ENCODE data around the gene TES. TPM values are rescaled to one million over a fixed set of nuclear protein-coding genes. Genes with fewer than 3 reads are reported as not detected.

TES gene
- total and polyA plus RNA-seq, 4 donors: 51.9 to 105 (median 78.0) TPM

- no peak overlapping the region for H3K9ac ChIP-seq (ENCODE audit: insufficient read depth in 1 of 2, low read length in 2 of 2)
- H3K4me3 ChIP-seq: no peak overlapping the region
- no peaks in the 10 kb centered on the region for H3K36me3 ChIP-seq (ENCODE audit: control insufficient read depth in 4 of 4, insufficient read depth in 4 of 4, low read length in 4 of 4)
- H3K27me3 ChIP-seq (ENCODE audit: control insufficient read depth in 3 of 3, insufficient read depth in 3 of 3, low read length in 2 of 3): no peaks in the 10 kb centered on the region
- no peaks in the 10 kb centered on the region for H3K9me3 ChIP-seq (ENCODE audit: control insufficient read depth in 4 of 4, insufficient read depth in 3 of 4, low read length in 3 of 4)
- no peak for TF ChIP-seq CTCF (IDR thresholded peaks at IDR 0.05; ENCODE audit: control extremely low read depth, extremely low read depth)
- ATAC-seq (ENCODE audit: insufficient read depth, low FRiP score) (no peak), DNase-seq (no peak)
- H3K4me1 ChIP-seq (ENCODE audit: control insufficient read depth in 5 of 5, insufficient read depth in 5 of 5, low read length in 5 of 5): peaks cover 0 to 27% (median 0%) of the 10 kb centered on the region in 5 donors
- no peak overlapping the region for H3K27ac ChIP-seq (ENCODE audit: low read depth in 1 of 2, low read length in 1 of 2)
- WGBS, 2 donors: 91 to 97% methylated on average over 2 of the region's 2 CpGs
Observed at GRCh38 chr7:116226664-116227063, 16.3 kb downstream of the TES start.

DNA sequence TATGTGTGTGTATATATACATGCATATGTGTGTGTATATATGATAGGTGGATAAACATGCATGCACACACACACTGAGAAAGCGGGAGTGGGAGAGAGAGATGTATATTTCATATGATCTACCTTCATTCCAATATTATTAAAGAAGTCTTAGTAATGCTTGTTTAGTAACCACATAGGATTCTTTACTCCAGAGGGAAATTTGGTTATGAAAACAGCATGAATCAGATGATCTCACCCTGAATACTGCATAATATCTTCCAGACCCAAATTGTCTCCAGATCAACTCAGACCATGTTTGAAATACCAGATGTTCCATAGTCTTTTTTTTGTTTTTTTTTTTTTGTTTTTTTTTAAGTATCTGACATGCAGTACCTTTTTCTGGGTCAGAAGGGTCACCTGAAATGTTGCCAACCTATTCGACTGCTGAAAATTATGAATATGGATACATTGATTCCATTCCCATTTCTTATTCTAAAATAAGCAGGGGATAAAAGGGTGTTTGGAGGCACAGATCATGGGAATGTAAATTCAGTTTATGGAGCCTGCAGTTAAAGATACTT, 17.4 kb downstream of the TES start:
- no peak for ATAC-seq (ENCODE audit: insufficient read depth, low FRiP score)
- DNase-seq: no peak
- H3K9ac ChIP-seq (ENCODE audit: insufficient read depth in 1 of 2, low read length in 2 of 2): no peak overlapping the region
- H3K4me1 ChIP-seq (ENCODE audit: control insufficient read depth in 5 of 5, insufficient read depth in 5 of 5, low read length in 5 of 5): peaks cover 0 to 32% (median 3%) of the 10 kb centered on the region in 5 donors
- TF ChIP-seq CTCF (IDR thresholded peaks at IDR 0.05; ENCODE audit: control extremely low read depth, extremely low read depth): no peak
- H3K27ac ChIP-seq (ENCODE audit: low read depth in 1 of 2, low read length in 1 of 2): no peak overlapping the region
- WGBS, 2 donors: 82 to 86% methylated on average over 2 of the region's 2 CpGs
- no peak overlapping the region for H3K4me3 ChIP-seq
- no peaks in the 10 kb centered on the region for H3K9me3 ChIP-seq (ENCODE audit: control insufficient read depth in 4 of 4, insufficient read depth in 3 of 4, low read length in 3 of 4)
- no peaks in the 10 kb centered on the region for H3K27me3 ChIP-seq (ENCODE audit: control insufficient read depth in 3 of 3, insufficient read depth in 3 of 3, low read length in 2 of 3)
- no peaks in the 10 kb centered on the region for H3K36me3 ChIP-seq (ENCODE audit: control insufficient read depth in 4 of 4, insufficient read depth in 4 of 4, low read length in 4 of 4)

- H3K9ac ChIP-seq (ENCODE audit: insufficient read depth in 1 of 2, low read length in 2 of 2): no peak overlapping the region
- no peaks in the 10 kb centered on the region for H3K27me3 ChIP-seq (ENCODE audit: control insufficient read depth in 3 of 3, insufficient read depth in 3 of 3, low read length in 2 of 3)
- TF ChIP-seq CTCF (IDR thresholded peaks at IDR 0.05; ENCODE audit: control extremely low read depth, extremely low read depth): no peak
- no peaks in the 10 kb centered on the region for H3K36me3 ChIP-seq (ENCODE audit: control insufficient read depth in 4 of 4, insufficient read depth in 4 of 4, low read length in 4 of 4)
- no peak overlapping the region for H3K27ac ChIP-seq (ENCODE audit: low read depth in 1 of 2, low read length in 1 of 2)
- DNase-seq (no peak), ATAC-seq (ENCODE audit: insufficient read depth, low FRiP score) (no peak)
- H3K4me3 ChIP-seq: no peak overlapping the region
- WGBS, 2 donors: 79 to 87% methylated on average over 5 of the region's 5 CpGs
- no peaks in the 10 kb centered on the region for H3K9me3 ChIP-seq (ENCODE audit: control insufficient read depth in 4 of 4, insufficient read depth in 3 of 4, low read length in 3 of 4)
- H3K4me1 ChIP-seq (ENCODE audit: control insufficient read depth in 5 of 5, insufficient read depth in 5 of 5, low read length in 5 of 5): peaks cover 0 to 37% (median 3%) of the 10 kb centered on the region in 5 donors
Observed at GRCh38 chr7:116228241-116228640, 17.9 kb downstream of the TES start.

GRCh38 chr7:116229366-116229765, 19.0 kb downstream of the TES start:
- no peaks in the 10 kb centered on the region for H3K36me3 ChIP-seq (ENCODE audit: control insufficient read depth in 4 of 4, insufficient read depth in 4 of 4, low read length in 4 of 4)
- no peak for DNase-seq
- no peaks in the 10 kb centered on the region for H3K9me3 ChIP-seq (ENCODE audit: control insufficient read depth in 4 of 4, insufficient read depth in 3 of 4, low read length in 3 of 4)
- no peak for TF ChIP-seq CTCF (IDR thresholded peaks at IDR 0.05; ENCODE audit: control extremely low read depth, extremely low read depth)
- no peak overlapping the region for H3K4me3 ChIP-seq
- H3K27me3 ChIP-seq (ENCODE audit: control insufficient read depth in 3 of 3, insufficient read depth in 3 of 3, low read length in 2 of 3): no peaks in the 10 kb centered on the region
- H3K9ac ChIP-seq (ENCODE audit: insufficient read depth in 1 of 2, low read length in 2 of 2): no peak overlapping the region
- peaks cover 0 to 37% (median 3%) of the 10 kb centered on the region in 5 donors for H3K4me1 ChIP-seq (ENCODE audit: control insufficient read depth in 5 of 5, insufficient read depth in 5 of 5, low read length in 5 of 5)
- H3K27ac ChIP-seq (ENCODE audit: low read depth in 1 of 2, low read length in 1 of 2): no peak overlapping the region
- ATAC-seq (ENCODE audit: insufficient read depth, low FRiP score): no peak

All from lung (tissue), 12 donors.